Stimulated activated CD4-positive, alpha-beta T cell treated with anti-CD3 and anti-CD28 coated beads, Interleukin-2, amount 100 ng/mL, for 48 hours (primary cell): Measurements from ENCODE around the gene PDZD4.

Experiments
- DNase-seq, 2 donors: peaks; one replicate each; pipeline ENCODE4 v3.0.0-alpha.2; 2020

Gene PDZD4

DNA sequence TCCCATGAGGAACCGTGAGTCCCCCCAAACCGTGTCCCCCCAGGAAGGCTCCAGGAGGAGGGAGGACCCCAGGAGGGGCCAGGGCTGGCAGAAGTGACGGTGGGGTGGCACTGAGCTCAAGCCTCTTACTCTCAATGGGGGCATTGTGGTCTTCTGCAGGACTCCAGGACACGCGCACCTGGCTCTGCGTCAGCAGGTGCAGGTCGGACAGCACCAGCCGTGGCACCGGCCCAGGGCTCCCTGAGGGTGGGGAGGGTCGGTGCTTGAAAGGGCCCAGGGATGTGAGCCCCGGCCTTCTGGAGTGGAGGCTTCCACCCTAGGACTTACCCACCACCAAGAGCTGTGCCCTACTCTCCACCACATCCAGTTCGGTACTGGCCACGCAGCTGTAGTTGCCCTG lies 37.3 kb upstream of the PDZD4 start:
- no peak for DNase-seq

DNA sequence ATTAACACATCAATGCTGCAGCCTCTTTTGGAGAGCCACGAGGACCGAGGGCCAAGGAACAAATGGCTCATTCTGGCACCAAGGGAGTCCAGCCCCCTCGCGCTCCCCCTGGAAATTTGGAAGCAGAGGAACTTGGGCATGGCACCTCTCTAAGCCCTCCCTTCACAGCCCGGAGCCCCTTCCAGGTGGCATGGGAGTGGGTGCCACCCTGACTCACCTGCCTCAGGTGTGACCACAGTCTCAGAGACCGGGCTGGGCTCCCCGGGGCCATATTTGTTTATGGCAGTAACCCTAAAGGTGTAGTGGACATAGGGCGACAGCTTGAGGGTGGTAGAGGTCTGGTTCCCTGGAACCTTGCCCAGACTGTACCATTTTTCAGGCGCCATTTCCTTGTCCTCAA lies 36.8 kb upstream of the PDZD4 start:
- no peak for DNase-seq

DNA sequence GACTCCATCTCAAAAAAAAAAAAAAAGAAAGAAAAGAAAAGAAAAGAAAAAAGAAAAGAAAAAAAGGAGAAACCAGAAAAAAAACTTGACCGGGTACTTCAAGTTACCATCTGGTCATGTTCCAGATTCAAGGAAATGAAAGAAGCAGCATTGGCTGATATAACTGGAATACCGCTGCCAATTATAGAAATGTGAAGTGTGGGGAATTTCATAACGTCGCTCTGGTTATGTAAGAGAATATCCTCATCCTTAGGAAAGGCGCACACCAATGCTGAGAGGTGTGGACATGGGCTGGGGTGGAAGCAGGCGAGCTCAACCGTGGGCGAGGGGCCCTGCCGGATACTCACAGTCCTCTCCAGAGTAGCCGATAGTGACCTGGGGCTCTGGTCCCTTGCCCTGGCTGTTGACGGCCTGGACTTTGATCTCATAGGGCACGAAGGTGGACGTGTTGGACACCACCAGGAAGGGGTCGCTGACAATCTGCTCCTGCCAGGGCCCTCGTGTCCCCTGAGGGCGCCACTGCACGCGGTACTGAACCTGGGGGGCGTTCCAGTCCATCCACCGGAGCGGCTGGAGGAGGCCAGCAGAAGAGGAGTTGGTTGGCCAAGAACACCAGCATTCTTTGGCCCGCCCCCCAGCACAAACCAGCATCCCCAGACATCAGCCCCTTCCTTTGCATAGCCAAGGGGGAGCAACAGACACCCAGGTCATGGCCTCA lies 36.1 kb upstream of the PDZD4 start:
- DNase-seq = no peak

DNA sequence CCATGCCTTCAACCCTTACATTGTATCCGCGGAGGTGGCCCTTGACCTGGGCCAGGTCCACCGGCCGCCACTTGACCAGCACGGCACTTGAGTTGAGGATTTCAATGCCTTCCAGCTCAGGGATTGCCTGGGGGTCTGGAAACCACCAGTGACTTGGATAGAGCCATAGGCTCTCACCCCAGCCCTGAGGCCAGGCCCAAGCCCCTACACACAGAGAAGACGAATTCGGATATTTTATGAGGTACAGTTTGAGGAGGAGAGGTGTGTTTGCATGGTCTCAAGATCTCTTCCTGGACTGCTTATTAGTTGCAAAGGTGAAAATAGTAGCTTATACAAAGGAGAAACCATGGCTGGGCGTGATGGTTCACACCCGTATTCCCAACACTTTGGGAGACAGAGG lies 35.3 kb upstream of the PDZD4 start:
- no peak for DNase-seq

DNA sequence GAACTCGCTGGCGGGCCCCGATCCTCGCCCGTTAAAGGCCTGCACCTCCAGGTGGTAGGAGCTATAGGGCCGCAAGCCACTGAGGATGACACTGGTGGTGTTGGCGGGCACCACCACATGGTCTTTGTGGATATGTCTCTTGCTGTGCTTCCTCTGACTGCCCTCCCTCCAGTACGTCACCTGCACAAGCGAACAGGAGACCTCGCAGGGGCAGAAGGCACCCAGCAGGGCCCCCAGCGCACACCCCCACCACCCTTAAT lies 34.9 kb upstream of the PDZD4 start:
- no peak for DNase-seq

DNA sequence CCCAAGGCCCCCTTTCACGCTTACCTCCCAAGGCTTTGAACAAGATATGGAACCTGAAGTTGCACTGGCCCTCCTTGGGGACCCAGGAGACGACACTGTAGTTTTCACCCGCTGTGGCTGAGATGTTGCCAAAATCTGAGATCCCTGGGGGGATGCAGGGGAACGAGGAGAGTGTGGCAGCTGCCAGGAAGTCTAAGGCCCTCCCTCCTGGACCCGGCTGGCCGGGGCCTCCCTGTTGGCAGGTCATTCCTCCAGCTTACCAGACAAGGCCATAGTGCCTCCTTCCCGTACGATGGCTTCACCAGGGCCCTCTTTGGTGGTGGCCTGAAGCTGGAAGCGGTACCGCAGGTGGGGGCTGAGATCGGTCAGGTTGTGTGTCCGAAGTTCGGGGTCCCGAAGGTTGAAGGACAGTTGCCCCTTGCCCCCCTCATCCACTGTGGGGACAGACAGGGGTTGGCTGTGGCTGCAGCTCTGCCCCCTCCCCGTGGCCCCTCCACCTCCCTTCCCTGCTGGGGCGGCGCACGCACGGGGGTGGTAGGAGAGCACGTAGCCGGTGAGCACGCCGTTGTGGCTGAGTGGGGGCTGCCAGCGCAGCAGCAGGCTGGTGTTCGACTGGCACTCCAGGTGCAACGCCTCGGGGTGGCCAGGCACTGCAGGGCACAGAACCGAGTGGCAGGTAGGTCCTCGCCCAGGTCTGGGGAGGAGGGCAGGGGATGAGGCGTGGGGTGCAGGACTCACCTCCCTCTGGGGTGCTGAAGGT lies 34.4 kb upstream of the PDZD4 start:
- DNase-seq = no peak

DNA sequence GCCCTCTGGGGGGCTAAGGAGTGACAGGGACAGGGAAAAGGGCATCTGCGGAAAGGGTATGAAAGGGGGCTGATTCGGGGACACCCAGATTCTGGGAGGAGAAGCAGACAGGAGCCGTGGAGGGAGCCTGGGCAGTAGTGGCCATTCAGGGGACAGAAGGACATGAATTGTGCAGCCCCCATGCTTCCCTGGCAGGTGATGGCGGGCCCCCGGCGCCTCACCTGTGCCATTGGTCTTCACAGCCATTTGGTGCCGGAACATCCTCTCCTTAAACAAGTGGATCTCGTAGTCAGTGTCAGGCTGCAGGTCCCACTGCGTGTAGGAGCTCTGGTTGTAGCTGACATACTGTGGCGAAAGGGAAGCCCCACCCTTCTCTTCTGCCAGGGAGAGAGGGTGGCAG lies 33.8 kb upstream of the PDZD4 start:
- DNase-seq = no peak

- no peak for DNase-seq
These were observed 33.1 kb upstream of the PDZD4 start for GRCh38 chrX:153863251-153863991.

GRCh38 chrX:153862369-153863250 lies 32.3 kb upstream of the PDZD4 start:
- no peak for DNase-seq

- no peak for DNase-seq
These were observed 31.5 kb upstream of the PDZD4 start for GRCh38 chrX:153861733-153862310.

GRCh38 chrX:153861151-153861550 lies 30.8 kb upstream of the PDZD4 start:
- no peak for DNase-seq

DNA sequence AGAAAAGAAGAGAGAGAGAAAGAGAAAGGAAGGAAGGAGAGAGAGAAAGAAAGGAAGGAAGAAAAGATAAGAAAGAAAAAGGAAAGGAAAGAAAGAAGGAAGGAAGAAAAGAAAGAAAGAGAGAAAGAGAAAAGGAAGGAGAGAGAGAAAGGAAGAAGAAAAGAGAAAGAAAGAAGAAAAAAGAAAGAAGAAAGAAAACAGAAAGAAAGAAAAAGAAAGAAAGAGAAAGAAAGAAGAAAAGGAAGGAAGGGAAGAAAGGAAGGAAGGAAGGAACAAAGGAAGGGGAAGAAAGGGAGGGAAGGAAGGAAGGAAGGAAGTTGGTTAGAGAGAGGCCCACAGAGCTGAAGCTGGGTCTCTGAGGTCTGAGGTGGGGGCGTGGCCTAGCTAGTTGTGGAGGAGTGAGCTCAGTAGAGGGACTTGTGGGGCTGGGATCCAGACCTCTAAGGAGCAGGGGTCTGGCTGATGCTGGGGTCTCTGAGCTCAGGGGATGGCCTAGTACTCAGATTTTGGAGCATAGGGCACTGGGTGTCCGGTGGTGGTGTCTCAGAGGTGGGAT lies 27.1 kb upstream of the PDZD4 start:
- no peak for DNase-seq

DNA sequence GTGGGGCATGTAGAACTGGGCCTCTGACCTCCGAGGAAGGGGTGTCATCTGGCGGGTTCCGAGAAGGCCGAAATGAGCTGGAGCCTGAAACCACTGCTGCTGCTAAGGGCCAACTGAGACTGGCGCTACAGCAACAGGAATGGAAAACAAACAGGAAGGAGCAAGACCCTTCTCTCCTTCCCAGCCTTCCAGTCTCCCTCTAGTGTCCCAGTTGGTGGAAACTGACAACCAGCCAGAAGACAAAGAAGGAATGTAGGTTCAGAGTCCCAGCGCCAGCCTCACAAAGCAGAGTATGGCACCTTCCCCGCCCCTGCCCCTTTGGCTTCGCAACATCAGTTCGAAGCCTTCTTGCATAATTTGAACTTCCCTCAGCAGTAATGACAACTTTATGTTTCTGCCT lies 24.4 kb upstream of the PDZD4 start:
- no peak for DNase-seq

GRCh38 chrX:153853902-153854267 lies 23.5 kb upstream of the PDZD4 start:
- no peak for DNase-seq

- no peak for DNase-seq
These were observed 23.0 kb upstream of the PDZD4 start for GRCh38 chrX:153853180-153853901.

GRCh38 chrX:153851981-153852380 lies 21.6 kb upstream of the PDZD4 start:
- no peak for DNase-seq

- DNase-seq = no peak
These were observed 18.0 kb upstream of the PDZD4 start for GRCh38 chrX:153848325-153848724.

DNA sequence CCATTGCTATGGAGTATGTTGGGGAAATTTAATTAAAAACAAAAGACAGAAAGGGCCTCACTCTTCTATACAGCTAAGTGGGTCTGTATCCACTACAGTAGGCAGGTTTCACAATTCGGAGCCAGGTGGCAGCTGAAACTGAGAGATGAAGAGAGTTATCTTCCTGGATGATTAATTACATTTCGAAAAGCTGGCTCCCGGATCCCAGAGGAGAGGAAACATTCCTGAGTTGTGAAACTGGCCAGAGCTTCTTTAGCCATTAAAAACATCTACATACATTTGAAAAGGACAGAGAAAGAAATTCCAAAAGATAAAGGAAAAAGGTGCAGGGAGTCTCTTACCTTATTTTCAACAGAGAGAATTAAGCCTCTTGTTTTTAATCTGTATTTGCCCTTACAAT lies 15.5 kb upstream of the PDZD4 start:
- DNase-seq = no peak

DNA sequence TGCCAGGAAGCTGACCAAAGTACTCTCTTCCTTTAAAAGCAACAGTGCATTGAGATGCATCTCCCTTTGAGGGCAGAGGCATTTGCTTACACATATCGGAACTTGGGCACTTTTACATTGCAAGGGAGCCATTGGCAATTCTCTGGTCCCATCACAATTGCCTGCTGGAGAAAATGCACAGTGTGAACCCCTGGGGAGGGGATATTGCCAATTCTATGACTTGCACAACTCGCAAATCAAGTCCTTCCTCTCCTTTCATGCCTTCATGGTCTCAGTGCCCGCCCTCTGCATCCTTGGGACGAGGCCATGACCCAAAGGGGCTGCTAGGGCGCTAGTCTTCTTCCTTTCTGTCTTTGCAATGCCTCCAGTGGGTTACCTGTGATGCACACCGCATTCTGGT lies 14.9 kb upstream of the PDZD4 start:
- no peak for DNase-seq

- DNase-seq = no peak
These were observed 14.3 kb upstream of the PDZD4 start for GRCh38 chrX:153844509-153845082.

GRCh38 chrX:153836921-153837320 lies 6.6 kb upstream of the PDZD4 start:
- DNase-seq = no peak

- DNase-seq = no peak
These were observed 2.4 kb upstream of the PDZD4 start for GRCh38 chrX:153832728-153833127.
